Measurements from ENCODE around the gene PHACTR2. TPM values are rescaled to one million over a fixed set of nuclear protein-coding genes. Genes with fewer than 3 reads are reported as not detected.
"Not testable (repeated sequence)": the region's sequence is repeated elsewhere in the genome, so short reads cannot be mapped to it uniquely, and the experiment has no call there.

PHACTR2 gene
- total and polyA plus RNA-seq, 10 of the 15 experiments (the other 5 are each of a cell fraction or from before 2014, with no cell fraction given) = 1.4 to 19.1 (median 5.3) TPM

DNA sequence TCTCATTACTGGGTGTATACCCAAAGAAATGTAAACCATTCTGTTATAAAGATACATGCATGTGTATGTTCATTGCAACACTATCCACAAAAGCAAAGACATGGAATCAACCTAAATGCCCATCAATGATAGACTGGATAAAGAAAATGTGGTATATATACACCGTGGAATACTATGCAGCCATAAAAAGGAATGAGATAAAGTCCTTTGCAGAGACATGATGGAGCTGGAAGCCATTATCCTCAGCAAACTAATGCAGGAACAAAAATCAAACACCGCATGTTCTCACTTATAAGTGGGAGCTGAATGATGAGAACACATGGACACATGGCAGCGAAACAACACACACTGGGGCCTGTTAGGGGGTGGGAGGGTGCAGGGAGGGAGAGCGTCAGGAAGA is 26.4 kb upstream of the PHACTR2 start:
- H4K20me1 ChIP-seq (ENCODE audit: control insufficient read depth, insufficient read depth); H3K36me3 ChIP-seq (ENCODE audit: control insufficient read depth in 2 of 2, insufficient read depth in 2 of 2, low read length in 1 of 2); RAD21 ChIA-PET (ENCODE audit: unreplicated experiment); POLR2A ChIA-PET; intact Hi-C loops (cut with micrococcal nuclease; ENCODE audit: unreplicated experiment); H3K4me2 ChIP-seq (ENCODE audit: control insufficient read depth, insufficient read depth); H3K9ac ChIP-seq (ENCODE audit: control insufficient read depth, insufficient read depth, low read length); H3K4me3 ChIP-seq; H3K27ac ChIP-seq (ENCODE audit: control insufficient read depth, insufficient read depth); H3K9me3 ChIP-seq (replicated peaks; ENCODE audit: control insufficient read depth, insufficient read depth, low read length); H3K79me2 ChIP-seq (ENCODE audit: control insufficient read depth, insufficient read depth, low read length); FAIRE-seq; ATAC-seq; H3K27me3 ChIP-seq (replicated peaks in 1 of 2; ENCODE audit: control insufficient read depth in 2 of 2, insufficient read depth in 2 of 2, low read length in 1 of 2); H3K4me1 ChIP-seq (ENCODE audit: control insufficient read depth, insufficient read depth, low read length); DNase-seq (ENCODE audit: low read depth, low spot score); SMC1A ChIA-PET (ENCODE audit: uncharacterized antibody, unreplicated experiment); H2AFZ ChIP-seq (ENCODE audit: control insufficient read depth, low read depth, low read length); in situ Hi-C loops (cut with MboI); BruUV-seq (replicated peaks): not testable (repeated sequence)
- WGBS (ENCODE audit: insufficient coverage, insufficient replicate concordance, low lambda C conversion rate, missing lambda C conversion rate) = 52% methylated on average over 4 of the region's 4 CpGs
- CTCF ChIA-PET = interaction anchor here (1.3 kb wide), 1 partner anchor 9 kb away, joined by 3 read pairs; no protein-coding TSS in a partner anchor

- Histone ChIP-seq H3K27me3 (replicated peaks in 1 of 2; ENCODE audit: control insufficient read depth in 2 of 2, insufficient read depth in 2 of 2, low read length in 1 of 2) (no peaks in the 10 kb centered on the region), H3K79me2 (ENCODE audit: control insufficient read depth, insufficient read depth, low read length) (no peaks in the 10 kb centered on the region), H3K4me1 (ENCODE audit: control insufficient read depth, insufficient read depth, low read length) (no peaks in the 10 kb centered on the region), H3K4me2 (ENCODE audit: control insufficient read depth, insufficient read depth) (no peak overlapping the region), H2AFZ (ENCODE audit: control insufficient read depth, low read depth, low read length) (no peak overlapping the region), H3K4me3 (no peak overlapping the region), H3K9ac (ENCODE audit: control insufficient read depth, insufficient read depth, low read length) (no peak overlapping the region), H4K20me1 (ENCODE audit: control insufficient read depth, insufficient read depth) (no peaks in the 10 kb centered on the region), H3K36me3 (ENCODE audit: control insufficient read depth in 2 of 2, insufficient read depth in 2 of 2, low read length in 1 of 2) (no peaks in the 10 kb centered on the region), H3K27ac (ENCODE audit: control insufficient read depth, insufficient read depth) (no peak overlapping the region), H3K9me3 (replicated peaks; ENCODE audit: control insufficient read depth, insufficient read depth, low read length) (no peaks in the 10 kb centered on the region; the same call in 1 of the 3 replicates)
- CTCF ChIA-PET = no interaction called here
- in situ Hi-C loops (cut with MboI) = no loop called here
- TF ChIP-seq HDAC6 (IDR thresholded peaks at IDR 0.05; ENCODE audit: unreplicated experiment) = no peak
- no peak for TF ChIP-seq SPI1 (IDR thresholded peaks at IDR 0.05; ENCODE audit: borderline replicate concordance, insufficient read depth, low read depth, low read length)
- TF ChIP-seq RFX5 (IDR thresholded peaks at IDR 0.05; ENCODE audit: low read depth, low read length) = no peak
- FAIRE-seq = no peak
- RAD21 ChIA-PET (ENCODE audit: unreplicated experiment) = no interaction called here
- intact Hi-C loops (cut with micrococcal nuclease; ENCODE audit: unreplicated experiment) = no loop called here
- no TSS peak for BruUV-seq (replicated peaks)
- no peak for DNase-seq (ENCODE audit: low read depth, low spot score)
- WGBS (ENCODE audit: insufficient coverage, insufficient replicate concordance, low lambda C conversion rate, missing lambda C conversion rate) = 48% methylated on average over 6 of the region's 6 CpGs
- SMC1A ChIA-PET (ENCODE audit: uncharacterized antibody, unreplicated experiment) = no interaction called here
- POLR2A ChIA-PET = no interaction called here
- no peak for ATAC-seq
These were observed 24.9 kb upstream of the PHACTR2 start for GRCh38 chr6:143652841-143653331.
